Esophagus mucosa (tissue), 1 donor: Measurements from ENCODE around the gene FBXW2. TPM values are rescaled to one million over a fixed set of nuclear protein-coding genes. Genes with fewer than 3 reads are reported as not detected.

Experiments
- ATAC-seq: fragments of 200-7000 bp; cut with Tn5 transposase; one replicate; pipeline ENCODE4 v1.9.1; 2020
- total RNA-seq: library from RNA; stranded (reverse); gene quantifications from one replicate; pipeline ENCODE4 v1.2.4, GENCODE V29; 2023
- donor health status: DM: yes; HTN: yes; CAD: no.

Gene FBXW2
- total RNA-seq, 1 donor from 2014 or later, result 34.7 TPM

GRCh38 chr9:120714088-120714845, 78.9 kb downstream of the FBXW2 start, which contains the start of gene MEGF9:
MEGF9 (minus strand) TSS chr9:120714470; CDS start chr9:120714358, 112 bp downstream.
- ATAC-seq, result peak; percentile 97

GRCh38 chr9:120713257-120714087, 79.7 kb downstream of the FBXW2 start:
- no peak for ATAC-seq

GRCh38 chr9:120712539-120713031, 80.6 kb downstream of the FBXW2 start:
- no peak for ATAC-seq

GRCh38 chr9:120711841-120712538, 81.2 kb downstream of the FBXW2 start:
- no peak for ATAC-seq

GRCh38 chr9:120711354-120711753, 81.9 kb downstream of the FBXW2 start:
- no peak for ATAC-seq

- ATAC-seq, result no peak
Measured at GRCh38 chr9:120710110-120710981, 82.9 kb downstream of the FBXW2 start.

GRCh38 chr9:120708526-120709224, 84.5 kb downstream of the FBXW2 start:
- ATAC-seq, result peak; percentile 80

GRCh38 chr9:120707170-120707569, 86.0 kb downstream of the FBXW2 start:
- no peak for ATAC-seq

Other genes with a start within 250 kb of the FBXW2 start
- gene CDK5RAP2, start 213.2 kb downstream of the FBXW2 start, total RNA-seq, result 31.6 TPM
- gene MEGF9, start 78.9 kb downstream of the FBXW2 start, total RNA-seq, result 9.8 TPM
- gene PSMD5, start 49.5 kb upstream of the FBXW2 start, total RNA-seq, result 45.2 TPM
- 25.3 TPM for gene PHF19, start 83.8 kb upstream of the FBXW2 start, total RNA-seq
- gene TRAF1, start 133.4 kb upstream of the FBXW2 start, total RNA-seq, result 1.2 TPM